ENCODE data around the gene PSMG1.

Gene PSMG1

GRCh38 chr21:39180429-39181019, 2.7 kb downstream of the PSMG1 start:
- Histone ChIP-seq H3K27me3 (no peaks in the 10 kb centered on the region), H3K36me3 (peaks cover 29% of the 10 kb centered on the region), H3K4me1 (no peaks in the 10 kb centered on the region), H3K9me3 (no peaks in the 10 kb centered on the region), H3K4me3 (ENCODE audit: low read depth, low read length) (no peak overlapping the region)
- DNase-seq = no peak
- TF ChIP-seq CTCF (IDR thresholded peaks at IDR 0.05; ENCODE audit: low read depth, low read length) = no peak

GRCh38 chr21:39178421-39178820, 4.8 kb downstream of the PSMG1 start:
- TF ChIP-seq CTCF (IDR thresholded peaks at IDR 0.05; ENCODE audit: low read depth, low read length) = no peak
- Histone ChIP-seq H3K4me1 (no peaks in the 10 kb centered on the region), H3K36me3 (peaks cover 42% of the 10 kb centered on the region), H3K9me3 (no peaks in the 10 kb centered on the region), H3K27me3 (no peaks in the 10 kb centered on the region), H3K4me3 (ENCODE audit: low read depth, low read length) (no peak overlapping the region)
- no peak for DNase-seq

- no peak for TF ChIP-seq CTCF (IDR thresholded peaks at IDR 0.05; ENCODE audit: low read depth, low read length)
- Histone ChIP-seq H3K27me3 (no peaks in the 10 kb centered on the region), H3K4me3 (ENCODE audit: low read depth, low read length) (no peak overlapping the region), H3K4me1 (no peaks in the 10 kb centered on the region), H3K9me3 (no peaks in the 10 kb centered on the region), H3K36me3 (peaks cover 47% of the 10 kb centered on the region)
- DNase-seq = no peak
Observed at GRCh38 chr21:39176271-39176709, 7.0 kb downstream of the PSMG1 start.

GRCh38 chr21:39175665-39176064, 7.6 kb downstream of the PSMG1 start:
- H3K9me3 ChIP-seq = no peaks in the 10 kb centered on the region
- no peaks in the 10 kb centered on the region for H3K27me3 ChIP-seq
- DNase-seq = no peak
- H3K4me1 ChIP-seq = no peaks in the 10 kb centered on the region
- peaks cover 51% of the 10 kb centered on the region for H3K36me3 ChIP-seq
- TF ChIP-seq CTCF (IDR thresholded peaks at IDR 0.05; ENCODE audit: low read depth, low read length) = no peak
- H3K4me3 ChIP-seq (ENCODE audit: low read depth, low read length) = no peak overlapping the region

GRCh38 chr21:39175154-39175553, 8.1 kb downstream of the PSMG1 start:
- no peaks in the 10 kb centered on the region for H3K4me1 ChIP-seq

More at GRCh38 chr21:39175154-39175553, 8.1 kb downstream of the PSMG1 start:
- Histone ChIP-seq H3K9me3 (no peaks in the 10 kb centered on the region), H3K36me3 (peaks cover 50% of the 10 kb centered on the region), H3K27me3 (no peaks in the 10 kb centered on the region), H3K4me3 (ENCODE audit: low read depth, low read length) (no peak overlapping the region)
- no peak for DNase-seq
- TF ChIP-seq CTCF (IDR thresholded peaks at IDR 0.05; ENCODE audit: low read depth, low read length) = peak; percentile 44
